CD4-positive, alpha-beta T cell treated with Interleukin-12 subunit alpha and Interleukin-12 subunit beta, for 1 hour (primary cell): ENCODE data around the gene NEB.
"Not testable (repeated sequence)": the region's sequence is repeated elsewhere in the genome, so short reads cannot be mapped to it uniquely, and the experiment has no call there.

ENCODE experiments used
- DNase-seq: peaks from one replicate; pipeline ENCODE4 v3.0.0-alpha.2; 2020

Gene NEB

DNA sequence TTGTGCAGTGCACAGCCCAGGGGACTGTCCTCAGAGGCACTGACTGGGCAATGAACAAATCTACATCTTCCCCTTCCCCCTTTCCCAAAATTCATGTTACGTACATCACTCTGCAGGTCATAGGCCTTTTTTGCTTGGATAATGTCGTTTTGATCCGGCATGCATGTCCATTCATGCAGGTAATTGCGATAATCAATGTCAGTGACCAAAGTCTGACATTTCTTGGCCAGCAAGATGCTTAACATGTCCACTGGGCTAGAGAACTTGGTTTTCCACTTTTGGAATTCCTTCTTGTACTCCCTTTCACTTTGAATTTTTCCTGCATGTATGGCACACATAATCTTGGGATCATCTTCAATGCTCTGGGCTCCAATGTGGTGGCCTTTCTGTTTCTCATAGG lies 124.6 kb downstream of the NEB start:
- no peak for DNase-seq

DNA sequence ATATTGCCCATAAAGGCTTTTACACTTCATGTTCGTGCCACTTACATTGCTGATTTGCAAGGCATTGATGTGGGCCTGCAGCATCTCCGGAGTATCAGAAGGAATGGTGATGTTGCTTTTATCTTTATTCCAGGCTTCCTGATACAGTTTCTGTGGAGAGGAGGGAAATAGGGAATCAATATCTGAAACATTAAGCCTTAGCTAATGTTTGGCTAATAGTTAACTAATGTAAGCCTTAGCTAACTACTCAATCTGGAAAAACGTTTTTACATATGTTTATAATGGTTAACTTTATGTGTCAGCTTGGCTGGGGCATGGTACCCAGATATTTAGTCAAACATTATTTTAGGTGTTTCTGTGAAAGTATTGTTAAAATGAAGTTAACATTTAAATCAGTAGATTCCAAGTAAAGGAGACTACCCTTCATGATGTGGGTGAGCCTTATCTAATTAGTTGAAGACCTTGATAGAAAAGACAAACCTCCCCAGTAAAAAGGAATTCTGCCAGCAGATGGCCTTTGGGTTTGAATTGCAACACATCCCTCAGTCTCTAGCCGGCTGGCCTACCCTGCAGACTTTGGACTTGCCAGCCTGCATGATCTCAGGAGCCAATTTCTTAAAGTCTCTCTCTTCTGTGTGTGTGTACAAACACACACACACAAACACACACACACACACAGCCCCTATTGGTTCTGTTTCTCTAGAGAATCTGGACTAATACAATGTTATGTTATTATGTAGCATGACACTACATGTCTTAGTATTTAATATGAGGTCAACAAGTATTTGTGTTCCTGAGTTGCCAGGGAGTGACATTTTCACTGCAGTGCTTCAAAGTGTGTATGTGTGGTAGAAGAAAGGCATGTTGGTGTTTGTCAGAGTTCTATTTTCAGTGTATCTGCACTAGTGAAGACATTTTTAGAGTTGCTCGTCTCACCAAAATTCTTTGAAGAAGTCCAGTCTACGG lies 126.5 kb downstream of the NEB start:
- DNase-seq, result not testable (repeated sequence)

GRCh38 chr2:151603530-151603929 lies 130.7 kb downstream of the NEB start:
- DNase-seq, result not testable (repeated sequence)

- not testable (repeated sequence) for DNase-seq
Measured at GRCh38 chr2:151602402-151602801, 131.9 kb downstream of the NEB start.

- not testable (repeated sequence) for DNase-seq
Measured at GRCh38 chr2:151601803-151602202, 132.5 kb downstream of the NEB start.

GRCh38 chr2:151596903-151597608 lies 137.2 kb downstream of the NEB start:
- DNase-seq, result not testable (repeated sequence)

GRCh38 chr2:151591908-151592255 lies 142.4 kb downstream of the NEB start:
- not testable (repeated sequence) for DNase-seq

DNA sequence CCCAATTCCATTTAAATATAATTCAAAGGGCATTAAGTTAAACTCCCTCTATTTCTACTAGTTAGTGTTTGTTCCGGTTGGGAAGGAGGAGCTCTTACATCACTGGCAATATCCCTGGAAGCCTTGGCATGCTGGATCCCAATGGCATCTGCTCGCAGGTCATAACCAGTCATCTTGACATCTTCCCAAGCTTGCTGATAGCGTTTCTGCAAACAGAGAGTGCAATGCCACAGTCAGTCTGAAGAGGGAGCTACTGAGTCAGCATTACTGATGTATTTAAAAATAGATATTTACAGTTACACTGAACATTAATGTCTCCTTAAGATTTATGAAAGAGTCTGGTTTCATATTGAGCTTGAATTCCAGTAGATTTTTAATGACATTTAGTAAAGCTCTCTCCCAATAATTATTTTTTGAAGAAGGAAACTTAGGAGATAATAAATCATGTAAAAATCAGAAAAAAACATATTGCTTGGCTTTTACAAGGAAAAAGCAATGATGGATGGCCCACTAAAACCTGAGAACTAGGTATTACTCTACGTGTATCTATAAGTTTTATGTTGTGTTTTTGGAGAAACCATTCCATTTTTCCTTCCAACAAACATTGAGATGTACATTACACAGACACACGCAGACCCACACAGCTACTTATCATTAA lies 142.9 kb downstream of the NEB start:
- DNase-seq, result not testable (repeated sequence)

DNA sequence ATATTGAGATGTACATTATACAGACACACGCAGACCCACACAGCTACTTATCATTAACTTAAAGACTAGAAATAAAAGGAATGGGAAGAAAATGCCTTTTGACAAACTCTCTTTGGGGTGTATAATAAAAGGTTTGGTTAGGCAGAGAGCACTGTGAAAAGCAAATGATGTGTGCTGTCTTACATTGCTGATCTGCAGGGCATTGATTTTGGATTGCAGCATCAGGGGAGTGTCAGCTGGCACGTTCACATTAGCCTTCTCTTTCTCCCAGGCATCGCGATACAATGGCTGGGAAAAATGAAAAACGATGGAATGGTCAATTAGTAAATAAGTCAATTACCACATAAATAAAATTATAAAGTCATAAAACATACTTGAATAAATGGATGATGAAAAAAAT lies 153.0 kb downstream of the NEB start:
- DNase-seq, result not testable (repeated sequence)

- DNase-seq, result not testable (repeated sequence)
Measured at GRCh38 chr2:151580697-151581096, 153.6 kb downstream of the NEB start.

GRCh38 chr2:151577116-151577515 lies 157.2 kb downstream of the NEB start:
- no peak for DNase-seq

- no peak for DNase-seq
Measured at GRCh38 chr2:151576080-151576479, 158.2 kb downstream of the NEB start.

- DNase-seq, result no peak
Measured at GRCh38 chr2:151575338-151575737, 158.9 kb downstream of the NEB start.

GRCh38 chr2:151570191-151570590 lies 164.1 kb downstream of the NEB start:
- no peak for DNase-seq

DNA sequence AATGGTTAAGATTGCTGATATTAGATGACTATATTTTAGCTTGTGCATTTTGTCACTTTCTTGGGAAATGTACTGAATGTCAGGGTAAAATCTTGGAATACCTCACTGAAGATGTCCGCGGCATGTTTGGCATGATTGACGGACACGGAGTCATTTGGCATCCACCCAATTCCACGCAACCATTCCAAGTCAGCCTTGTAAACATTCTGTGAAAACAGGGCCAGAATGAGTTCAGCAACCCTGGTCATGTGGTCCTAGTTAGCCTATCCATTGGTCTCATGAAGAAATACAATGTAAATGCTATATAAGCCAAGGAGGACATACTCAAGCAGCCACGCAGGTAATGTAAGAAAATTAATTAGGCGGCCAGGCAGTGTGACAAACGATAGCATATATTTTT lies 165.1 kb downstream of the NEB start:
- no peak for DNase-seq

DNA sequence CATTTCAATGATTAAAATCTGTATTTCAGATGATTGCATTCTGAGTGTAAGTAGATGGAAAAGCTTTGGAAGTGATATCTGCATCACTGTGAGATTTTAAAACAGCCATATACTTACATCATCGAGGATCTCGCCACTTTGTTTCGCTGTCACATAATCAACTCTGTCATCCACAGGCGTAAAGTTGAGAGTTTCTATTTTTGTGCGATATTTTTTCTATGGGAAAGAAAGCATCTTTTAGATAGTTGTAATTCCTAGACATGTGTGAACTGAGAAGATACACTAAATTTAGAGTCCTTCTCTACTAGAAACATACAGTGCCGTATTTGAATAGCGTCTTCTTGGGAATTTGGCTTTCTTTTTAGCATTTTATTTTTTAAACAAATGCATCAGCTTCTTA lies 165.8 kb downstream of the NEB start:
- no peak for DNase-seq

- DNase-seq, result no peak
Measured at GRCh38 chr2:151567006-151567405, 167.3 kb downstream of the NEB start.

- DNase-seq, result no peak
Measured at GRCh38 chr2:151562398-151562797, 171.9 kb downstream of the NEB start.

DNA sequence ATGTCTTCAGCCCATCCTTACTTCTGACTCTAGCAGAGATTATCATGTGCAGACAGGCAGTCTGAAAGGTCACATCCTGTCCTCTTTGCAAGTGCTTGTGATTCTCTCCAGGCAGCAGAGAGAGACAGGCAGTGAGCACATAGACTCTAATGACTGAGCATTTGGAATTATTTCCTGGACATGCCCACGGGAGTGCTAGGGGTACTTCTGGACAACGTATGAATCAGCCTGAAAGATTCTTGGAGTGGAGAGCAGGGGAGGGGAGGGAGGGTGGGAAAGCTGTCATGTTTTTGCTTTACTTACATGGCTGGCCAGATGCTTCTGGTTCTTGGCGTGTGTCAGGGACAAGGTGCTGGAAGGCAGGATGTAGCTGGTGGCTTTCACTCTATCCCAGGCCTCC lies 174.0 kb downstream of the NEB start:
- no peak for DNase-seq

- DNase-seq, result not testable (repeated sequence)
Measured at GRCh38 chr2:151559431-151559830, 174.8 kb downstream of the NEB start.

DNA sequence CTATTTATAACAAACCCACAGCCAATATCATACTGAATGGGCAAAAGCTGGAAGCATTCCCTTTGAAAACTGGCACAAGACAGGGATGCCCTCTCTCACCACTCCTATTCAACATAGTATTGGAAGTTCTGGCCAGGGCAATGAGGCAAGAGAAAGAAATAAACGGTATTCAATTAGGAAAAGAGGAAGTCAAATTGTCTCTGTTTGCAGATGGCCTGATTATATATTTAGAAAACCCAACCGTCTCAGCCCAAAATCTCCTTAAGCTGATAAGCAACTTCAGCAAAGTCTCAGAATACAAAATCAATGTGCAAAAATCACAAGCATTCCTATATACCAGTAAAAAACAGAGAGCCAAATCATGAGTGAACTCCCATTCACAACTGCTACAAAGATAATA lies 176.4 kb downstream of the NEB start:
- not testable (repeated sequence) for DNase-seq

- no peak for DNase-seq
Measured at GRCh38 chr2:151556121-151556520, 178.2 kb downstream of the NEB start.

- no peak for DNase-seq
Measured at GRCh38 chr2:151552287-151552686, 182.0 kb downstream of the NEB start.

DNA sequence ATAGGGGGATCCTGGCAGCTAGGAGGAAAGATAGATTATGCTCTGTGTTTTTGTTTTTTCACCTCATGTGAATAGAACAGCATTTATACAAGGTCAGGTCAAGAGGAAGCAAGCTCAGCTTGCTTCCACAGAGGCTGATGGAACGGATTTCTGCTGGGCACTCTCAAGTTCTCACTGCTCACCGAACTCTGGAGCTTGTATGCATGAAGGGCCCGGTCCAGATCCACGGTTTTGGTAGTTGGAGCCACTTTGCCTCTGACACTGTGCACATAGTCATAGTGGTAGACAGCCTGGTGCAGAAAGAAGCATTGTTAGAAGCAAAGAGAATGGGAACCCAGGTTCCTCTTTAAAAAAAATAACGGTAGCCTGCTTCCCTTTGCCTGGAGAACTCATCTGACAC lies 182.7 kb downstream of the NEB start:
- no peak for DNase-seq
